ENCODE data around the gene IL11.
A peak's percentile ranks its signal among the peaks of the same experiment; 100 is the strongest.

Gene IL11

DNA sequence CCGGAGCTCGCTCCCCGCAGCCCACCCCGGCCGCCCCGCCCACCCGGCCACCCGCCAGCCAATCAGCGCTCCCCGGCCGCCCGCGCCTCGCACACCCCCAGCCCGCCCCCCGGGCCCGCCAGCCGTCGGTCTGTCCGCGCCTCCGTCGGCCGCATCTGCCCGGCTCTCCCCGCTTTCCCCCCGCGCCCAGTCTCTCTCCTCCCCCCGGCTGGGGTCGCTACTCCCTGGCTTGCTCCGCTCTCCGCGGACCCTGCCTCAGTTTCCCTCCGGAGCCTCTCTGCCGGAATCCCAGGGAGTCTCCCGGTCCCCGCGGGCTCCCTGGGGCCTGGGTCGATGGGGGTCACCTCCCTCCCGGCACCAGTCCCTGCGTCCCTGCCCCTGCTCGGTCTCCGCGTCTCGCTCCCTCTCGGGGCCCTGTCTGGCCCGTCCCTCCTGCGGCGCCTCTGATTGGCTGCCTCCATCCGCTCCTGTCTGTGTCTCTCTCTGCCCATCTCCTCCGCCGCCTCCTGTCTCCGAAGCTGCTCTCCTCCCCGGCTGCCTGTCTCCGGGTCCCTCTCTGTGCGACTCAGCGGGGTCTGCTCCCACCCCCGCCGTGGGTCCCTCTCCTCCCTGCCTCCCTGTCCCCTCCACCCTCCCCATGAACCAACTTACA is 484 bp downstream of the IL11 start:
- peak; percentile 33 for DNase-seq

DNA sequence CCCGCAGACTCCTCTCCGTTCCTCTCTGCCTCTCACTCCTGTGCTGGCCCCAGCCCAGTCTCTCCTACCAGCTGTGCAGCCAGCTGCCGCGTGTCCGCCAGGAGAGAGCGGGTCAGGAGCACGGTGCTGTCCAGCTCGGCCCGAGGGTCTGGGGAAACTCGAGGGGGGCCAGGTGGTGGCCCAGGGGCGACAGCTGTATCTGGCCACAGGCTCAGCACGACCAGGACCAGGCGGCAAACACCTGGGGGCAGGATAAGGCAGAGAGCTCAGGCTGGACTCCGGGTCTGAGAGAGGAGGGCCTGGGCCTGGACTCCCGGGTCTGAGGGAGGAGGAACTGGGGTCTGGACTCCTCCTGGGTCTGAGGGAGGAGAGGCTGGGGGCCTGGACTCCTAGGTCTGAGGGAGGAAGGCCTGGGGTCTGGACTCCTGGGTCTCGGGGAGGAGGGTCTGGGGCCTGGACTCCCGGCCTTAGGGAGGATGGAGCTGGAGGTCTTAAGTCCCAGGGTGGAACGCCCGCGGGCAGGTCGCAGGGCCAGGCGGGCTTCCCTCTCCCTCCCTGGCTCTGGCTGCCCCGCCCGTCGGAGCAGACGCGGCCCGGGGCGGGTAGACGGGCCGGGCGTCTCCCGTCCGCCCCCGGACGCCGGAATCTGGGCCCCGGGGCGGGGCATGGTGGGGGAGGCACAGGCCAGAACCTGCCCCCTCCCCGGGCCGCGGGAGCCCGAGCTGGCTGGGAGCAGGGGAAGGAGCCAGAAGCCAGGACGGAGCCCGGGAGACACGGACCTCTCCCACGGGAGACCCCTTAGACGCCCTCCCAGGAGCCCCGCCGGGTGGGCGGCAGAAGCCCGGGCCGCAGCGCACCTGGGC is 1.3 kb downstream of the IL11 start:
- peak; percentile 30 for DNase-seq

- no peak for DNase-seq
These were observed 2.2 kb downstream of the IL11 start for GRCh38 chr19:55368106-55368505.

DNA sequence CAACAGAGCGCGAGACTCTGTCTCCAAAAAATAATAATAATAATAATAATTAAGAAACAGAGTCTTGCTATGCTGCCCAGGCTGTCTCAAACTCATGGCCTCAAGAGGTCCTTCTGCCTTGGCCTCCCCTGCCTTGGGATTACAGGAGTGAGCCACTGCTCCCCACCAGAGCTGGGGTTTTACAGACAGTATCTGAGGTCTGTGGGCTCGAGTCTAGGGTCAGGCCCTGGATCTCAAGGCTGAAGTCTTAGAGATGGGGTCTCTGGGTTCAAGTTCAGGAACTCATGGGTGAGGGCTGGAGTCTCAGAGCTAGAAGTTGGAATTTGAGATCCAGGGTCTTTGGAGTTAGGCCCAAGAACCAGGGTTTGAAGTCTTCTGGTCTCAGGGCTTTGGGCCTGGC is 3.5 kb downstream of the IL11 start:
- DNase-seq: no peak

- DNase-seq: no peak
These were observed 4.3 kb downstream of the IL11 start for GRCh38 chr19:55365964-55366363.

DNA sequence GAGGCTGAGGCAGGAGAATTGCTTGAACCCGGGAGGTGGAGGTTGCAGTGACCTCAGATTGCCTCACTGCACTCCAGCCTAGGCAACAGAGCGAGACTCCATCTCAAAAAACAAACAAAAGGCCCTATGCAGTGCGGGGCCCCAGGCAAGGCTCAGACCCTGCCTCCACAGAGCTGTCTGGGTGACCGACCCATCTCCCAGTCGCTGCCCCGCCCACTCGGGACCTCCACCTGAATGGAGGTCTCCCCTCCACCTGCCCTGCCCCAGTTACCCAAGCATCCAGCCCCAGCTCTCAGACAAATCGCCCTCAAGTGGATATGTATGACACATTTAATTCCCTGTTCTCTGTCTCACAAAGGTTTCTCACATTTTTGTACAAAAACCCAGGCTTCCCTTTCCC is 5.0 kb downstream of the IL11 start:
- DNase-seq: no peak

DNA sequence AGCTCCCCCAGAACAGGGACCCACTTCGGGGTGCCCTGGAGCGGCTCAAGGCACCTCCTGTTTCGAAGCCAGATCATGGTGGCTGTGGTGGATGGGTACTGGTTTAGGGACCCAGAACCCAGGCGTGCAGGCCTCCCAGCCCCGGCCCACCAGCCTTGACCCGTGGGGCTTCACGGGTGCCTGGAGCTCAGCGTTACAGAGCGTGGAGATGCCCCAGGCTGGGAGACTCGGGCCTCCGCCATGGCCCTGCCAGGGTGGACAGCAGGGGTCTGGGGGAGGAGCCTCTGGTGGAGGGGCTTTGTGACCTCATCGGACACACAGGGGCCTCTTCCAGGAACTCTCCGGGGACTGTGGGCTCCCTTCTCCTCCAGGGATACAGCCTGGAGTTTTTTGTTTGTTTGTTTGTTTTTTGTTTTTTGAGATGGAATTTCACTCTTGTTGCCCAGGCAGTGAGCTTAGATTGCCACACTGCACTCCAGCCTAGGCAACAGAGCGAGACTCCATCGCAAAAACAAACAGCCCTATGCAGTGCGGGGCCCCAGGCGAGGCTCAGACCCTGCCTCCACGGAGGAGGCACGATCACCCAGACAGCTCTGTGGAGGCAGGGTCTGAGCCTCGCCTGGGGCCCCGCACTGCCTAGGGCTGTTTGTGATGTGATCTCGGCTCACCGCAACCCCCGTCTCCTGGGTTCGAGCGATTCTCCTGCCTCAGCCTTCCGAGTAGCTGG is 7.1 kb downstream of the IL11 start, which contains the start of gene GARIN5B:
GARIN5B (minus strand) TSS at position 271 of the 727 bp plus-strand sequence; CDS start at position 77, 194 bp downstream.
- DNase-seq: no peak

DNA sequence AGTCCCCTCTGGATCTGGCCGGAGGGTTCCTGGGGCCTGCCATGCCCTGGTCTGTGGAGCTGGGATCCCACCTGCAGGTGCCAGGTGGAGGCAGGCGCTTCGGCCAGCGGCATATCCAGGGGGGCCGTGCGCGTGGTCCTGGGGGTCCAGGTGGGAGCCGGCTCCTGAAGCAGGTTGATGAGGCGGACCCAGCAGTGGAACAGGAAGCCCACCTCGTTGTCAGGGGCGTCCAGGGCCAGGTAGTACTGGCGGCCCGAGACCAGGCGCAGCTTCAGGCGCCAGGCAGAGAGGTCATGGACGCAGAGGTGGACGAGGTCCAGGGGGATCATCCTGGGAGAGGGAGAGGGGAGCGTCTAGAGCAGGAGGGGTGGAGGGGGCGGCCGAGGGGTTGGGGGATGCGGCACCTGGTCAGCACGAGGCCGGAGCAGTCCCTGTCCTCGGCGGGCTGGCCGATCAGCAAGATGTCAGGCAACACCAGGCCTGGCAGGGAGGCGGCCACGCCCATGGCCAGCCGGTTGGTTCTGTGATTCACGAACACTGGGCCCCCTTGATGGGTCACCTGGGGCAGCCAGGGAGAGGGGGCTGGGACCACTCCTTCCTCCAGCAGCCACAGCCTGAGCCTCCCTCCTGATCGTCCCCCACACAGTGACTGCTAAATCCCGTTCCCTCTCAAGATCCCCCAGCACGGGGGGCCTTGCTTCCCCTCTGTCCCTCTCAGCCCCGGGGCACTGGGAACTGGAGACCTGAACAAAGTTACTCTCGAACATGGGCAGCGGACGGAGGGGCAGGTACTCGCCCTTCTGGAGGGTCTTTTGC is 7.9 kb downstream of the IL11 start:
- no peak for DNase-seq

- DNase-seq: no peak
These were observed 9.4 kb downstream of the IL11 start for GRCh38 chr19:55360902-55361301.

- DNase-seq: no peak
These were observed 11.0 kb downstream of the IL11 start for GRCh38 chr19:55358943-55359908.

GRCh38 chr19:55358493-55358892 is 11.8 kb downstream of the IL11 start:
- no peak for DNase-seq

DNA sequence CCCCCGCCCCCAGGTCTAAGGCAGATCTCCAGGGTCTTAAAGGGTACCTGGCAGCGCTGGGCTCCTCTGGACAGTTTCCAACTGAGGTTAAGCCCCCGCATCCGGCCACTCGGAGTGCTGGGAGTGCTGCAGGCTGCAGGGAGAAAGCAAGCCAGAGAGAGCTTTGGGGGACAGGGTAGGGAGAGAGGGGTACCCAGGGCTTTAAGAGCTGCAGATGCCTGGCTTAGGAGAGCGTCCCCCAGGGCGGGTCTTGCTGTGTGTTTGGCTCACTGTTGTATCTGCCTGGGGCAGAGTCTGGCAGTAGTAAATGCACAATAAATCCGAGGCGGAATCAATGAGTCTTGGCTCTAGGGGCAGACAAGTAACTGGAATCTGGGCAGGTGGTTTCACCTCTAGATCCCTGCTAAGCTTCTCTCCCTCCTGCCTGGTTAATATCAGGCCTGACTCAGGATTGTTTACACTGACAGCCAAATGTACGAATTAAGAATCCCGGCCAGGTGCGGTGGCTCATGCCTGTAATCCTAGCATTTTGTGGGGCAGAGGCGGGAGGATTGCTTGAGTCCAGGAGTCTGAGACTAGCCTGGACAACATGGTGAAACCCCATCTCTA is 14.9 kb downstream of the IL11 start:
- DNase-seq: no peak

- DNase-seq: no peak
These were observed 15.5 kb downstream of the IL11 start, which contains the start of gene COX6B2 for GRCh38 chr19:55354698-55355212. TSS of gene COX6B2 (minus strand) at chr19:55354719. CDS start at chr19:55354521, 198 bp downstream.

DNA sequence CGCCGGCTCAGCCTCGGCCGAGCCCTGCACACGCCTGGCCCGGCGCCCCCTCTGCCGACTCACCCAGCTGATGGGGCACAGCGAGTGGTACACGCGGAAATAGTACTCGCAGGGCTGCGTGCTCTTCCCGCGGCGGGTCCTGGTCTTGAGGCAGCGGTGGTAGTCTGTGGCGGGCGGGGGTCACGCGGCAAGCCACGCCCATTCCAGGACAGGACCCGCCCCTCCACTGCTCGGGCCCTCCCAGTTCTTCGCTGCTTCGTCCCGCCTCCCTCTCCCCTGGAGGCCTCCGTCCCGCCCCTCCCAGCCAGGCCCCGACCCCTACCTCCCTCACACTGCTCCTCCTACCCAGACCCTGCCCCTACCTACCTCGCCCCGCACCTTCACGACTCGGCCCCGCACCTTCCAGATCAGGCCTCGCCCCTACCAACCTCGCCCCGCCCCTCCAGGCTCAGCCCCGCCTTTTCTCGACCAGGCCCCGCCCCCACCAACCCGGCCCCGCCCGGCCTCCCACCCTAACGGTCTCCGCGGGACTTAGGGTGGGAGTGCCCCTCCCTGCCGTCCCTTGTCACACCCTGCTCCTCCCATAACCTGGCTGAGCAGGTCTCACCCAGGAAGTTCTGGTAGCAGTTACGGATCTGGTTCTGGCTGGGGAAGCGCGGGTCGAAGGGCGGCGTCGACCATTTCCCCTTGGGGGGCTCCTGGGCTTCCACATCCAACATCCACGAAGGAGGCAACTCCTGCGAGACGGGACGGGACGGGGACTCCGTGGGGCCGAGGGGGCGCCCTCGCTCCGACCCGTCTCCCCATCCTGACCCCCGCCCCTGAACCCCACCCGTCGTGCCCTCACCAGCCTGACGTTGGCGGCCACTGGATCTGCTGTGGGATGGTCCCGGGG is 16.2 kb downstream of the IL11 start:
- DNase-seq: peak; percentile 57

DNA sequence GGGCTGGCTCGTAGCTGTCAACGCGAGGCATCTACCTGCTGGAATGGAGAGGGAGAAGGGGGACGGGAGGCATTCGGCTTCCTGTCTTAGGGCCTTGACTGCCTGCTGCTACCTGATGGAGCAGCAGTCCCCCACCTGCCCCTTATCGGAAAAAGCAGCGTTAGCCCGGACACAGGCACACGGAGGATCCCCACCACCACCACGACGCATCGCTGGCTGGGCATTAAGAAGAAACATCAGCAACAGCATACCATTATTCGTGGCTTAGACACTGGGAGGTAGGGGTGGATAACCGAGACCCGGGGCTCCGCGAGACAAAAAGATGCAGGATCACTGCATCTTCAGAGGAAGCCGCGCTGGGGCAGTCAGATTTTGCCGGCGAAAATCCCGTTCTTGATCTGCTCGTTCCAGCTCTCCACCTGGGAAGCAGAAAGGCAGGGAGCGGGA is 16.9 kb downstream of the IL11 start:
- DNase-seq: no peak

DNA sequence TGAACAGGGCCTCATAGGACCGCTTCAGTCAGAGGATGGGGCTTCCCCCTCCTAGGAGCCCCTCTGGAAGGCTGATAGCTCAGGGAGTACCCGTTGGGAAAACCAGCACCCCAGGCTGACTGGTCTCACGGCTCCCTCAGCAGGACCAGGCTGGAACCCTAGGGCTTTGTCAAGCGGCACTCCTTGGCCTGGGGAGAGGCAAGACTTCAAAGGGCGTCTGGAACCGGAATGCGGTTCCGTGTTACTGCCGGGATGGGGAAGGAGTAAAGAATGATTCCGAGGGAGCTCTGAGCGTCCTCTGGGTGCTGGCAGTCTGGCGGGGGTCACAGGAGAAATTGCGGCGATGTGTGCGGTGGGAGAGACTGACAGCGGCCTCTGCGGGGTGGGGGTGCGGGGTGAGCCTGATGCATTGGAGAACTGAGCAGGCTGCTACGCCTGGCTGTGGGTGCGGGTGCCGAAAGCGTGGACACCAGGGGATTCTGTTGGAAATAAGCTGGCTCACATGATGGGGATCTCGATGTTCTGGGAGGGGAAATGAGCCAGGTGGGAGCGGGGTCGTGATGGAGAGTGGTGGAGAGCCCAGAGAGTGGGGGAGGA is 17.6 kb downstream of the IL11 start:
- DNase-seq: no peak

- DNase-seq: no peak
These were observed 18.2 kb downstream of the IL11 start for GRCh38 chr19:55352040-55352439.

GRCh38 chr19:55350620-55351315 is 19.5 kb downstream of the IL11 start:
- DNase-seq: no peak
